Activated naive CD4-positive, alpha-beta T cell treated with anti-CD3 and anti-CD28 coated beads, Interleukin-2, amount 10 ng/mL, durations not matched to agents 7 days and 5 days (primary cell): Measurements from ENCODE around the gene SLC19A2.
A peak's percentile ranks its signal among the peaks of the same experiment; 100 is the strongest.

Experiments
- CTCF ChIA-PET: fragments of 350-600 bp; sonication (Branson Sonifier 250); formaldehyde crosslinking; loops from one replicate; lab custom pipeline; 2021; ENCODE audit warnings: antibody characterized with exemption; lab: Charles Lee
- DNase-seq: peaks from one replicate; pipeline ENCODE4 v3.0.0-alpha.2; 2020
- H3K27ac Mint-ChIP-seq: one replicate; pipeline ENCODE4 v1.8.0; 2021; ENCODE audit warnings: mild to moderate bottlenecking, moderate library complexity, mixed read lengths
- H3K27me3 Mint-ChIP-seq: one replicate; pipeline ENCODE4 v1.8.0; 2021; ENCODE audit warnings: mild to moderate bottlenecking, mixed read lengths
- H3K36me3 Mint-ChIP-seq: one replicate; pipeline ENCODE4 v1.8.0; 2021; ENCODE audit warnings: mixed read lengths
- H3K4me1 Mint-ChIP-seq: one replicate; pipeline ENCODE4 v1.8.0; 2021; ENCODE audit warnings: mixed read lengths
- H3K4me3 Mint-ChIP-seq: one replicate; pipeline ENCODE4 v1.8.0; 2021; ENCODE audit warnings: mild to moderate bottlenecking, moderate library complexity, mixed read lengths
- H3K9me3 Mint-ChIP-seq: one replicate; pipeline ENCODE4 v1.8.0; 2021; ENCODE audit warnings: mixed read lengths

SLC19A2 gene

GRCh38 chr1:169495046-169495775 lies 9.5 kb upstream of the SLC19A2 start:
- Mint-ChIP-seq H3K36me3 (no peaks in the 10 kb centered on the region), H3K27ac (no peak overlapping the region), H3K4me3 (no peak overlapping the region), H3K4me1 (peaks cover 10% of the 10 kb centered on the region), H3K9me3 (peaks cover 7% of the 10 kb centered on the region), H3K27me3 (peaks cover 7% of the 10 kb centered on the region)
- no peak for DNase-seq
- CTCF ChIA-PET, result no interaction called here

- Mint-ChIP-seq H3K4me3 (no peak overlapping the region), H3K27me3 (peaks cover 7% of the 10 kb centered on the region), H3K27ac (no peak overlapping the region), H3K9me3 (peaks cover 7% of the 10 kb centered on the region), H3K36me3 (no peaks in the 10 kb centered on the region), H3K4me1 (peaks cover 6% of the 10 kb centered on the region)
- CTCF ChIA-PET, result interaction anchor here (1.3 kb wide), 1 partner anchor 13 kb away, joined by 6 read pairs; no protein-coding TSS in a partner anchor
- DNase-seq, result no peak
These were observed 8.6 kb upstream of the SLC19A2 start for GRCh38 chr1:169494343-169494742.

GRCh38 chr1:169493251-169493650 lies 7.5 kb upstream of the SLC19A2 start:
- peaks cover 6% of the 10 kb centered on the region for H3K4me1 Mint-ChIP-seq
- no peak for DNase-seq
- peaks cover 2% of the 10 kb centered on the region for H3K9me3 Mint-ChIP-seq
- no peaks in the 10 kb centered on the region for H3K36me3 Mint-ChIP-seq
- no peak overlapping the region for H3K27ac Mint-ChIP-seq
- peaks cover 7% of the 10 kb centered on the region for H3K27me3 Mint-ChIP-seq
- CTCF ChIA-PET, result interaction anchor here (1.3 kb wide), 1 partner anchor 14 kb away, joined by 6 read pairs; no protein-coding TSS in a partner anchor
- H3K4me3 Mint-ChIP-seq, result no peak overlapping the region

GRCh38 chr1:169491845-169492281 lies 6.1 kb upstream of the SLC19A2 start:
- Mint-ChIP-seq H3K27me3 (peaks cover 7% of the 10 kb centered on the region), H3K27ac (no peak overlapping the region), H3K36me3 (no peaks in the 10 kb centered on the region), H3K9me3 (no peaks in the 10 kb centered on the region), H3K4me1 (peaks cover 12% of the 10 kb centered on the region), H3K4me3 (no peak overlapping the region)
- CTCF ChIA-PET, result interaction anchor here (0.8 kb wide), 1 partner anchor 207 kb away, joined by 3 read pairs; no protein-coding TSS in a partner anchor
- no peak for DNase-seq

- Mint-ChIP-seq H3K9me3 (no peaks in the 10 kb centered on the region), H3K36me3 (peaks cover 14% of the 10 kb centered on the region), H3K4me1 (peaks cover 36% of the 10 kb centered on the region), H3K27ac (no peak overlapping the region), H3K27me3 (peaks cover 3% of the 10 kb centered on the region), H3K4me3 (no peak overlapping the region)
- DNase-seq, result no peak
- CTCF ChIA-PET, result no interaction called here
These were observed 2.4 kb upstream of the SLC19A2 start for GRCh38 chr1:169488157-169488556.

GRCh38 chr1:169487561-169487960 lies 1.8 kb upstream of the SLC19A2 start:
- Mint-ChIP-seq H3K4me3 (no peak overlapping the region), H3K9me3 (no peaks in the 10 kb centered on the region), H3K4me1 (peaks cover 40% of the 10 kb centered on the region), H3K36me3 (peaks cover 14% of the 10 kb centered on the region), H3K27me3 (peaks cover 3% of the 10 kb centered on the region), H3K27ac (no peak overlapping the region)
- CTCF ChIA-PET, result interaction anchor here (1.5 kb wide), 1 partner anchor 21 kb away, joined by 3 read pairs; no protein-coding TSS in a partner anchor
- DNase-seq, result no peak

- CTCF ChIA-PET, result interaction anchor here (1.2 to 1.5 kb wide), 2 partner anchors 21 to 60 kb away, joined by 3 read pairs; no protein-coding TSS in a partner anchor
- Mint-ChIP-seq H3K27me3 (peaks cover 3% of the 10 kb centered on the region), H3K9me3 (no peaks in the 10 kb centered on the region), H3K4me3 (no peak overlapping the region), H3K36me3 (peaks cover 14% of the 10 kb centered on the region), H3K4me1 (peaks cover 42% of the 10 kb centered on the region), H3K27ac (no peak overlapping the region)
- DNase-seq, result no peak
These were observed 1.4 kb upstream of the SLC19A2 start for GRCh38 chr1:169487133-169487532.

GRCh38 chr1:169486281-169487051 lies 722 bp upstream of the SLC19A2 start:
- Mint-ChIP-seq H3K9me3 (no peaks in the 10 kb centered on the region), H3K27ac (peak overlapping the region; percentile 85), H3K4me3 (peak overlapping the region; percentile 91), H3K36me3 (peaks cover 14% of the 10 kb centered on the region), H3K27me3 (peaks cover 3% of the 10 kb centered on the region), H3K4me1 (peaks cover 42% of the 10 kb centered on the region)
- DNase-seq, result no peak
- CTCF ChIA-PET, result interaction anchor here (0.8 to 1.5 kb wide), 3 partner anchors 20 to 225 kb away, joined by 3 read pairs; no protein-coding TSS in a partner anchor

- peak overlapping the region; percentile 91 for H3K4me3 Mint-ChIP-seq
- H3K4me1 Mint-ChIP-seq, result peaks cover 42% of the 10 kb centered on the region
- peak overlapping the region; percentile 87 for H3K27ac Mint-ChIP-seq
- CTCF ChIA-PET, result no interaction called here
- peak; percentile 58 for DNase-seq
- H3K27me3 Mint-ChIP-seq, result peaks cover 3% of the 10 kb centered on the region
- no peaks in the 10 kb centered on the region for H3K9me3 Mint-ChIP-seq
- H3K36me3 Mint-ChIP-seq, result peaks cover 14% of the 10 kb centered on the region
These were observed 887 bp downstream of the SLC19A2 start for GRCh38 chr1:169484683-169485430.

GRCh38 chr1:169484101-169484500 lies 1.6 kb downstream of the SLC19A2 start:
- CTCF ChIA-PET, result no interaction called here
- DNase-seq, result no peak
- Mint-ChIP-seq H3K9me3 (no peaks in the 10 kb centered on the region), H3K4me3 (peak overlapping the region; percentile 91), H3K27ac (peak overlapping the region; percentile 22), H3K27me3 (peaks cover 3% of the 10 kb centered on the region), H3K4me1 (peaks cover 45% of the 10 kb centered on the region), H3K36me3 (peaks cover 14% of the 10 kb centered on the region)

GRCh38 chr1:169483500-169483966 lies 2.2 kb downstream of the SLC19A2 start:
- peaks cover 45% of the 10 kb centered on the region for H3K4me1 Mint-ChIP-seq
- peaks cover 3% of the 10 kb centered on the region for H3K27me3 Mint-ChIP-seq
- H3K36me3 Mint-ChIP-seq, result peaks cover 14% of the 10 kb centered on the region
- no peak for DNase-seq
- CTCF ChIA-PET, result no interaction called here
- no peak overlapping the region for H3K27ac Mint-ChIP-seq
- H3K9me3 Mint-ChIP-seq, result no peaks in the 10 kb centered on the region
- no peak overlapping the region for H3K4me3 Mint-ChIP-seq

- peaks cover 22% of the 10 kb centered on the region for H3K4me1 Mint-ChIP-seq
- DNase-seq, result no peak
- H3K27me3 Mint-ChIP-seq, result no peaks in the 10 kb centered on the region
- peaks cover 18% of the 10 kb centered on the region for H3K36me3 Mint-ChIP-seq
- no peak overlapping the region for H3K27ac Mint-ChIP-seq
- H3K9me3 Mint-ChIP-seq, result no peaks in the 10 kb centered on the region
- CTCF ChIA-PET, result interaction anchor here (0.6 to 1.0 kb wide), 2 partner anchors 11 to 14 kb away, joined by 3 read pairs; no protein-coding TSS in a partner anchor
- no peak overlapping the region for H3K4me3 Mint-ChIP-seq
These were observed 6.2 kb downstream of the SLC19A2 start for GRCh38 chr1:169479363-169480066.

GRCh38 chr1:169478094-169478672 lies 7.6 kb downstream of the SLC19A2 start:
- DNase-seq, result no peak
- Mint-ChIP-seq H3K4me1 (peaks cover 9% of the 10 kb centered on the region), H3K4me3 (no peak overlapping the region), H3K9me3 (no peaks in the 10 kb centered on the region), H3K36me3 (peaks cover 9% of the 10 kb centered on the region), H3K27ac (no peak overlapping the region), H3K27me3 (no peaks in the 10 kb centered on the region)
- CTCF ChIA-PET, result no interaction called here
